ENCODE measurements around the gene PLCL1.

The PLCL1 gene

GRCh38 chr2:198164843-198165242 lies 360.4 kb downstream of the PLCL1 start:
- H4K20me1 ChIP-seq = no peaks in the 10 kb centered on the region
- no peak for TF ChIP-seq Cebpa-rat (IDR thresholded peaks at IDR 0.05)
- H3K27ac ChIP-seq = no peak overlapping the region
- no peak overlapping the region for H3K4me3 ChIP-seq
- H3K27me3 ChIP-seq = no peaks in the 10 kb centered on the region
- no peak overlapping the region for H3K9ac ChIP-seq
- H3K9me3 ChIP-seq (replicated peaks in 1 of 11) = no peaks in the 10 kb centered on the region
- no peaks in the 10 kb centered on the region for H3K4me1 ChIP-seq
- H3K36me3 ChIP-seq = no peaks in the 10 kb centered on the region
- no peak overlapping the region for H3K4me2 ChIP-seq

GRCh38 chr2:198165289-198165688 lies 360.9 kb downstream of the PLCL1 start:
- no peak overlapping the region for H3K4me2 ChIP-seq
- H3K27ac ChIP-seq = no peak overlapping the region
- no peak overlapping the region for H3K9ac ChIP-seq
- H3K36me3 ChIP-seq = no peaks in the 10 kb centered on the region
- no peaks in the 10 kb centered on the region for H3K27me3 ChIP-seq
- TF ChIP-seq Cebpa-rat (IDR thresholded peaks at IDR 0.05) = no peak
- H4K20me1 ChIP-seq = no peaks in the 10 kb centered on the region
- no peaks in the 10 kb centered on the region for H3K4me1 ChIP-seq
- H3K9me3 ChIP-seq (replicated peaks in 1 of 11) = no peaks in the 10 kb centered on the region
- no peak overlapping the region for H3K4me3 ChIP-seq

- no peak overlapping the region for H3K27ac ChIP-seq
- H3K4me3 ChIP-seq = no peak overlapping the region
- TF ChIP-seq Cebpa-rat (IDR thresholded peaks at IDR 0.05) = no peak
- H4K20me1 ChIP-seq = no peaks in the 10 kb centered on the region
- H3K36me3 ChIP-seq = no peaks in the 10 kb centered on the region
- H3K4me2 ChIP-seq = no peak overlapping the region
- H3K27me3 ChIP-seq = no peaks in the 10 kb centered on the region
- H3K4me1 ChIP-seq = no peaks in the 10 kb centered on the region
- no peaks in the 10 kb centered on the region for H3K9me3 ChIP-seq (replicated peaks in 1 of 11)
- H3K9ac ChIP-seq = no peak overlapping the region
Observed at GRCh38 chr2:198167346-198167745, 363.0 kb downstream of the PLCL1 start.

GRCh38 chr2:198168651-198169050 lies 364.3 kb downstream of the PLCL1 start:
- Histone ChIP-seq H3K27ac (no peak overlapping the region), H3K4me2 (no peak overlapping the region), H3K36me3 (no peaks in the 10 kb centered on the region), H3K9me3 (replicated peaks in 1 of 11) (no peaks in the 10 kb centered on the region), H3K4me3 (no peak overlapping the region), H4K20me1 (no peaks in the 10 kb centered on the region), H3K27me3 (no peaks in the 10 kb centered on the region), H3K4me1 (no peaks in the 10 kb centered on the region), H3K9ac (no peak overlapping the region)
- no peak for TF ChIP-seq Cebpa-rat (IDR thresholded peaks at IDR 0.05)

- no peaks in the 10 kb centered on the region for H4K20me1 ChIP-seq
- no peak overlapping the region for H3K4me3 ChIP-seq
- no peak for TF ChIP-seq Cebpa-rat (IDR thresholded peaks at IDR 0.05)
- H3K4me2 ChIP-seq = no peak overlapping the region
- no peaks in the 10 kb centered on the region for H3K9me3 ChIP-seq (replicated peaks in 1 of 11)
- no peak overlapping the region for H3K27ac ChIP-seq
- H3K4me1 ChIP-seq = no peaks in the 10 kb centered on the region
- H3K9ac ChIP-seq = no peak overlapping the region
- no peaks in the 10 kb centered on the region for H3K36me3 ChIP-seq
- no peaks in the 10 kb centered on the region for H3K27me3 ChIP-seq
Observed at GRCh38 chr2:198173242-198173641, 368.8 kb downstream of the PLCL1 start.

- no peak overlapping the region for H3K4me3 ChIP-seq
- no peaks in the 10 kb centered on the region for H3K27me3 ChIP-seq
- no peak overlapping the region for H3K27ac ChIP-seq
- TF ChIP-seq Cebpa-rat (IDR thresholded peaks at IDR 0.05) = no peak
- H4K20me1 ChIP-seq = no peaks in the 10 kb centered on the region
- no peaks in the 10 kb centered on the region for H3K36me3 ChIP-seq
- H3K9ac ChIP-seq = no peak overlapping the region
- H3K4me1 ChIP-seq = no peaks in the 10 kb centered on the region
- 0 out of 22 replicates have a peak, but pooled peaks cover 0 to 2% (median 0%) of the 10 kb centered on the region in 11 experiments for H3K9me3 ChIP-seq (replicated peaks in 1 of 11)
- no peak overlapping the region for H3K4me2 ChIP-seq
Observed at GRCh38 chr2:198173864-198174263, 369.5 kb downstream of the PLCL1 start.

GRCh38 chr2:198175271-198175670 lies 370.9 kb downstream of the PLCL1 start:
- Histone ChIP-seq H3K4me2 (no peak overlapping the region), H3K27ac (no peak overlapping the region), H3K4me3 (no peak overlapping the region), H4K20me1 (no peaks in the 10 kb centered on the region), H3K9ac (no peak overlapping the region), H3K9me3 (replicated peaks in 1 of 11) (0 out of 22 replicates have a peak, but pooled peaks cover 0 to 7% (median 0%) of the 10 kb centered on the region in 11 experiments), H3K4me1 (no peaks in the 10 kb centered on the region), H3K36me3 (no peaks in the 10 kb centered on the region), H3K27me3 (no peaks in the 10 kb centered on the region)
- no peak for TF ChIP-seq Cebpa-rat (IDR thresholded peaks at IDR 0.05)

- no peak overlapping the region for H3K4me3 ChIP-seq
- no peaks in the 10 kb centered on the region for H3K4me1 ChIP-seq
- no peaks in the 10 kb centered on the region for H3K27me3 ChIP-seq
- H3K36me3 ChIP-seq = no peaks in the 10 kb centered on the region
- no peak overlapping the region for H3K4me2 ChIP-seq
- H3K9ac ChIP-seq = no peak overlapping the region
- 0 out of 22 replicates have a peak, but pooled peaks cover 0 to 7% (median 0%) of the 10 kb centered on the region in 11 experiments for H3K9me3 ChIP-seq (replicated peaks in 1 of 11)
- no peaks in the 10 kb centered on the region for H4K20me1 ChIP-seq
- no peak overlapping the region for H3K27ac ChIP-seq
- TF ChIP-seq Cebpa-rat (IDR thresholded peaks at IDR 0.05) = no peak
Observed at GRCh38 chr2:198177040-198177439, 372.6 kb downstream of the PLCL1 start.

GRCh38 chr2:198178766-198179165 lies 374.4 kb downstream of the PLCL1 start:
- TF ChIP-seq Cebpa-rat (IDR thresholded peaks at IDR 0.05) = no peak
- Histone ChIP-seq H3K9me3 (replicated peaks in 1 of 11) (0 out of 22 replicates have a peak, but pooled peaks cover 0 to 7% (median 0%) of the 10 kb centered on the region in 11 experiments), H3K36me3 (no peaks in the 10 kb centered on the region), H3K4me3 (no peak overlapping the region), H3K27ac (no peak overlapping the region), H4K20me1 (no peaks in the 10 kb centered on the region), H3K9ac (no peak overlapping the region), H3K27me3 (no peaks in the 10 kb centered on the region), H3K4me1 (no peaks in the 10 kb centered on the region), H3K4me2 (no peak overlapping the region)

GRCh38 chr2:198186257-198186656 lies 381.9 kb downstream of the PLCL1 start:
- Histone ChIP-seq H3K4me3 (no peak overlapping the region), H3K36me3 (no peaks in the 10 kb centered on the region)

More at GRCh38 chr2:198186257-198186656, 381.9 kb downstream of the PLCL1 start:
- Histone ChIP-seq H3K9ac (no peak overlapping the region), H3K4me1 (no peaks in the 10 kb centered on the region), H3K9me3 (replicated peaks in 1 of 11) (no peaks in the 10 kb centered on the region), H4K20me1 (no peaks in the 10 kb centered on the region), H3K27ac (no peak overlapping the region), H3K4me2 (no peak overlapping the region), H3K27me3 (no peaks in the 10 kb centered on the region)
- no peak for TF ChIP-seq Cebpa-rat (IDR thresholded peaks at IDR 0.05)
